Breast epithelium (tissue), 3 donors: ENCODE results near the gene ASAP3.

Experiments
- CTCF ChIP-seq, 3 donors: fragments of 450-650 bp; IDR thresholded peaks; one replicate each; pipeline ENCODE4 v1.5.1; 2016 to 2017; ENCODE audit warnings: antibody characterized with exemption in 3 of 3, mild to moderate bottlenecking in 3 of 3, moderate library complexity in 3 of 3
- POLR2A ChIP-seq: fragments of 450-650 bp; IDR thresholded peaks from one replicate; pipeline ENCODE4 v1.6.1; 2016; ENCODE audit warnings: antibody characterized with exemption, mild to moderate bottlenecking, moderate library complexity

- TF ChIP-seq CTCF (IDR thresholded peaks at IDR 0.05) (no peak), POLR2A (no peak)
These were observed 4.9 kb downstream of the ASAP3 start for GRCh38 chr1:23478896-23479665.
